ENCODE results near the gene IZUMO4.

IZUMO4 gene

GRCh38 chr19:2064788-2065524 is 31.8 kb upstream of the IZUMO4 start:
- no peak for TF ChIP-seq GATA2 (IDR thresholded peaks at IDR 0.05; ENCODE audit: low read depth, low read length)
- TF ChIP-seq GATA3 (IDR thresholded peaks at IDR 0.05; ENCODE audit: low read depth, low read length) = no peak

GRCh38 chr19:2070436-2070827 is 26.3 kb upstream of the IZUMO4 start:
- TF ChIP-seq GATA2 (IDR thresholded peaks at IDR 0.05; ENCODE audit: low read depth, low read length) = no peak
- no peak for TF ChIP-seq GATA3 (IDR thresholded peaks at IDR 0.05; ENCODE audit: low read depth, low read length)

- TF ChIP-seq GATA3 (IDR thresholded peaks at IDR 0.05; ENCODE audit: low read depth, low read length) (no peak), GATA2 (IDR thresholded peaks at IDR 0.05; ENCODE audit: low read depth, low read length) (no peak)
These were observed 25.6 kb upstream of the IZUMO4 start for GRCh38 chr19:2070986-2071673.

GRCh38 chr19:2072757-2073551 is 23.8 kb upstream of the IZUMO4 start:
- TF ChIP-seq GATA2 (IDR thresholded peaks at IDR 0.05; ENCODE audit: low read depth, low read length) (no peak), GATA3 (IDR thresholded peaks at IDR 0.05; ENCODE audit: low read depth, low read length) (no peak)

GRCh38 chr19:2076526-2076944 is 20.2 kb upstream of the IZUMO4 start:
- TF ChIP-seq GATA2 (IDR thresholded peaks at IDR 0.05; ENCODE audit: low read depth, low read length) (no peak), GATA3 (IDR thresholded peaks at IDR 0.05; ENCODE audit: low read depth, low read length) (no peak)

- TF ChIP-seq GATA2 (IDR thresholded peaks at IDR 0.05; ENCODE audit: low read depth, low read length) (no peak), GATA3 (IDR thresholded peaks at IDR 0.05; ENCODE audit: low read depth, low read length) (no peak)
These were observed 19.3 kb upstream of the IZUMO4 start for GRCh38 chr19:2077398-2077797.

GRCh38 chr19:2077833-2078619 is 18.7 kb upstream of the IZUMO4 start:
- no peak for TF ChIP-seq GATA2 (IDR thresholded peaks at IDR 0.05; ENCODE audit: low read depth, low read length)
- TF ChIP-seq GATA3 (IDR thresholded peaks at IDR 0.05; ENCODE audit: low read depth, low read length) = no peak

- no peak for TF ChIP-seq GATA2 (IDR thresholded peaks at IDR 0.05; ENCODE audit: low read depth, low read length)
- TF ChIP-seq GATA3 (IDR thresholded peaks at IDR 0.05; ENCODE audit: low read depth, low read length) = no peak
These were observed 17.4 kb upstream of the IZUMO4 start for GRCh38 chr19:2079076-2079864.

GRCh38 chr19:2079865-2080301 is 16.8 kb upstream of the IZUMO4 start:
- TF ChIP-seq GATA2 (IDR thresholded peaks at IDR 0.05; ENCODE audit: low read depth, low read length) = no peak
- no peak for TF ChIP-seq GATA3 (IDR thresholded peaks at IDR 0.05; ENCODE audit: low read depth, low read length)

GRCh38 chr19:2080336-2080988 is 16.3 kb upstream of the IZUMO4 start:
- no peak for TF ChIP-seq GATA2 (IDR thresholded peaks at IDR 0.05; ENCODE audit: low read depth, low read length)
- TF ChIP-seq GATA3 (IDR thresholded peaks at IDR 0.05; ENCODE audit: low read depth, low read length) = no peak

- TF ChIP-seq GATA2 (IDR thresholded peaks at IDR 0.05; ENCODE audit: low read depth, low read length) (no peak), GATA3 (IDR thresholded peaks at IDR 0.05; ENCODE audit: low read depth, low read length) (no peak)
These were observed 14.6 kb upstream of the IZUMO4 start for GRCh38 chr19:2081873-2082810.

Data from SH-SY5Y (cell line).